ENCODE results near the gene PYCR2.

GRCh38 chr1:225973158-225973557 is 49.1 kb upstream of the PYCR2 start:
- TF ChIP-seq EZH2 (IDR thresholded peaks at IDR 0.05; ENCODE audit: low read length, missing control alignments): no peak
- TF ChIP-seq CTCF (conservative IDR thresholded peaks at IDR 0.05 in 1 of 2, IDR thresholded peaks at IDR 0.05 in 1 of 2; ENCODE audit: low read depth in 1 of 2, low read length in 2 of 2): no peak

Measured in fibroblast of lung (primary cell).